GM23338 (cell line): ENCODE data around the gene NSG2.

ENCODE experiments used
- EZH2 ChIP-seq: fragments of 200-600 bp; sonication (generic); IDR thresholded peaks from one replicate; pipeline ENCODE4 v1.8.0; 2017; ENCODE audit warnings: antibody characterized with exemption, mild to moderate bottlenecking, low read depth; ENCODE audit not compliant: unreplicated experiment
- TF ChIP-seq, protein P1 (sequence below): IDR thresholded peaks from one replicate; pipeline ENCODE4 v1.6.1; 2018; ENCODE audit warnings: antibody characterized with exemption; ENCODE audit not compliant: unreplicated experiment

DNA sequence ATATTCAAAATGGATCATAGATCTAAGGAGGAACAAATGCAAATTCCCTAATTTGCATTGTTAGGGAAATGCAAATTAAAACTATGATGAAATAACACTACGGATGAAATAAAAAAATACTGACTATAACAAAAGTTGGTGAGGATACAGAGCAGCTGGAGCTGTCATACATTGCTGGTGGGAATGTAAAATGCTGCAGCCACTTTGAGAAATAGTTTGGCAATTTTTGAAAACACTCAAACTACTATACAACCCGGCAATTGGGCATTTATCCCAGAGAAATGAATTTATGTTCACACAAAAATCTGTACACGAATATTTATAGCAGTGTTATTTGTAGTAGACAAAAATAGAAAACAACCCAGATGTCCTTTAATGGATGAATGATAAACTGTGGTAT lies 34.1 kb upstream of the NSG2 start:
- TF ChIP-seq EZH2, result no peak
- TF ChIP-seq, protein P1, sequence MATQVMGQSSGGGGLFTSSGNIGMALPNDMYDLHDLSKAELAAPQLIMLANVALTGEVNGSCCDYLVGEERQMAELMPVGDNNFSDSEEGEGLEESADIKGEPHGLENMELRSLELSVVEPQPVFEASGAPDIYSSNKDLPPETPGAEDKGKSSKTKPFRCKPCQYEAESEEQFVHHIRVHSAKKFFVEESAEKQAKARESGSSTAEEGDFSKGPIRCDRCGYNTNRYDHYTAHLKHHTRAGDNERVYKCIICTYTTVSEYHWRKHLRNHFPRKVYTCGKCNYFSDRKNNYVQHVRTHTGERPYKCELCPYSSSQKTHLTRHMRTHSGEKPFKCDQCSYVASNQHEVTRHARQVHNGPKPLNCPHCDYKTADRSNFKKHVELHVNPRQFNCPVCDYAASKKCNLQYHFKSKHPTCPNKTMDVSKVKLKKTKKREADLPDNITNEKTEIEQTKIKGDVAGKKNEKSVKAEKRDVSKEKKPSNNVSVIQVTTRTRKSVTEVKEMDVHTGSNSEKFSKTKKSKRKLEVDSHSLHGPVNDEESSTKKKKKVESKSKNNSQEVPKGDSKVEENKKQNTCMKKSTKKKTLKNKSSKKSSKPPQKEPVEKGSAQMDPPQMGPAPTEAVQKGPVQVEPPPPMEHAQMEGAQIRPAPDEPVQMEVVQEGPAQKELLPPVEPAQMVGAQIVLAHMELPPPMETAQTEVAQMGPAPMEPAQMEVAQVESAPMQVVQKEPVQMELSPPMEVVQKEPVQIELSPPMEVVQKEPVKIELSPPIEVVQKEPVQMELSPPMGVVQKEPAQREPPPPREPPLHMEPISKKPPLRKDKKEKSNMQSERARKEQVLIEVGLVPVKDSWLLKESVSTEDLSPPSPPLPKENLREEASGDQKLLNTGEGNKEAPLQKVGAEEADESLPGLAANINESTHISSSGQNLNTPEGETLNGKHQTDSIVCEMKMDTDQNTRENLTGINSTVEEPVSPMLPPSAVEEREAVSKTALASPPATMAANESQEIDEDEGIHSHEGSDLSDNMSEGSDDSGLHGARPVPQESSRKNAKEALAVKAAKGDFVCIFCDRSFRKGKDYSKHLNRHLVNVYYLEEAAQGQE, result no peak
